Mesothelial cell of epicardium (in vitro differentiated cells): Measurements from ENCODE around the gene SRC. TPM values are rescaled to one million over a fixed set of nuclear protein-coding genes. Genes with fewer than 3 reads are reported as not detected.

ENCODE experiments used
- DNase-seq, 2 experiments: peaks; one replicate each; pipeline ENCODE4 v3.0.0; 2021; ENCODE audit warnings: low spot score in 2 of 2; ENCODE audit not compliant: unreplicated experiment in 2 of 2
- H3K27ac Mint-ChIP-seq: 2 replicates; pipeline ENCODE4 v1.8.0; 2021; ENCODE audit warnings: mixed read lengths
- H3K27me3 Mint-ChIP-seq: 2 replicates; pipeline ENCODE4 v1.8.0; 2021; ENCODE audit warnings: low read depth, mixed read lengths
- H3K36me3 Mint-ChIP-seq: 2 replicates; pipeline ENCODE4 v1.8.0; 2021; ENCODE audit warnings: mixed read lengths
- H3K4me1 Mint-ChIP-seq: 2 replicates; pipeline ENCODE4 v1.8.0; 2021; ENCODE audit warnings: mixed read lengths
- H3K4me3 Mint-ChIP-seq: 2 replicates; pipeline ENCODE4 v1.8.0; 2021; ENCODE audit warnings: mild to moderate bottlenecking, moderate library complexity, mixed read lengths
- H3K9me3 Mint-ChIP-seq: 2 replicates; pipeline ENCODE4 v1.8.0; 2021; ENCODE audit warnings: mixed read lengths
- total RNA-seq: library from RNA; stranded (reverse); gene quantifications from 3 replicates; pipeline ENCODE4 v1.2.1, GENCODE V29; 2021
- TF ChIP-seq, protein P1 (sequence below): fragments of 200-600 bp; sonication (generic); IDR thresholded peaks from one replicate; pipeline ENCODE4 v1.5.0; 2021; ENCODE audit warnings: antibody characterized with exemption; ENCODE audit not compliant: unreplicated experiment

The SRC gene
- total RNA-seq, 1 donor from 2014 or later: 85.2 TPM

GRCh38 chr20:37313546-37314091 lies 32.3 kb upstream of the SRC start:
- Mint-ChIP-seq H3K27ac (peak overlapping the region; percentile 85), H3K27me3 (no peaks in the 10 kb centered on the region), H3K36me3 (peaks cover 7% of the 10 kb centered on the region), H3K9me3 (no peaks in the 10 kb centered on the region), H3K4me1 (peaks cover 77% of the 10 kb centered on the region), H3K4me3 (no peak overlapping the region)
- no peak for DNase-seq
- TF ChIP-seq, protein P1, sequence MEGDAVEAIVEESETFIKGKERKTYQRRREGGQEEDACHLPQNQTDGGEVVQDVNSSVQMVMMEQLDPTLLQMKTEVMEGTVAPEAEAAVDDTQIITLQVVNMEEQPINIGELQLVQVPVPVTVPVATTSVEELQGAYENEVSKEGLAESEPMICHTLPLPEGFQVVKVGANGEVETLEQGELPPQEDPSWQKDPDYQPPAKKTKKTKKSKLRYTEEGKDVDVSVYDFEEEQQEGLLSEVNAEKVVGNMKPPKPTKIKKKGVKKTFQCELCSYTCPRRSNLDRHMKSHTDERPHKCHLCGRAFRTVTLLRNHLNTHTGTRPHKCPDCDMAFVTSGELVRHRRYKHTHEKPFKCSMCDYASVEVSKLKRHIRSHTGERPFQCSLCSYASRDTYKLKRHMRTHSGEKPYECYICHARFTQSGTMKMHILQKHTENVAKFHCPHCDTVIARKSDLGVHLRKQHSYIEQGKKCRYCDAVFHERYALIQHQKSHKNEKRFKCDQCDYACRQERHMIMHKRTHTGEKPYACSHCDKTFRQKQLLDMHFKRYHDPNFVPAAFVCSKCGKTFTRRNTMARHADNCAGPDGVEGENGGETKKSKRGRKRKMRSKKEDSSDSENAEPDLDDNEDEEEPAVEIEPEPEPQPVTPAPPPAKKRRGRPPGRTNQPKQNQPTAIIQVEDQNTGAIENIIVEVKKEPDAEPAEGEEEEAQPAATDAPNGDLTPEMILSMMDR: no peak

DNA sequence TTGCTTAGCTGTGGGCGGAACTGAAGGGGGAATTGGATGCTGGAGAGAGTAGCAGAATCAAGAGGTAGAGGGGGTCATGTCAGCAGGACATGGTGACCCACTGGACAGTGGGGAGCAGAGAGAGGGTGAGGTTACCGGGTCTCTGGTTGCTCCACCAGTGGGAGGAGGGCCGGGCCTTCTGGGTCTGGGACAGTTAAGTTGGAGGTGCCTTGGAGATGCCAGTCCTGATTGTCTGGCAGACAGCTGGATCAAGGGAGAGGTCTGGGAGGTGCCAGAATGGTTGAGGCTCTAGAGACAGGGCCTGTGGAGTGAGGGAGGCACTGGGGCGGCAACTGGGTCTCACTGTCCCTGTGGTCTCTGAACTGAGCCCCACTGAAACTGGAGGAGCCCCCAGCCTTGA lies 31.8 kb upstream of the SRC start:
- peak overlapping the region; percentile 85 for H3K27ac Mint-ChIP-seq
- H3K4me1 Mint-ChIP-seq: peaks cover 74% of the 10 kb centered on the region
- no peaks in the 10 kb centered on the region for H3K27me3 Mint-ChIP-seq
- H3K36me3 Mint-ChIP-seq: peaks cover 7% of the 10 kb centered on the region
- no peaks in the 10 kb centered on the region for H3K9me3 Mint-ChIP-seq
- TF ChIP-seq, protein P1: no peak
- H3K4me3 Mint-ChIP-seq: no peak overlapping the region
- no peak for DNase-seq

- Mint-ChIP-seq H3K36me3 (peaks cover 7% of the 10 kb centered on the region), H3K4me1 (peaks cover 73% of the 10 kb centered on the region), H3K27ac (peak overlapping the region; percentile 85), H3K4me3 (no peak overlapping the region), H3K27me3 (no peaks in the 10 kb centered on the region), H3K9me3 (no peaks in the 10 kb centered on the region)
- TF ChIP-seq, protein P1: no peak
- no peak for DNase-seq
Observed at GRCh38 chr20:37314617-37315016, 31.3 kb upstream of the SRC start.

DNA sequence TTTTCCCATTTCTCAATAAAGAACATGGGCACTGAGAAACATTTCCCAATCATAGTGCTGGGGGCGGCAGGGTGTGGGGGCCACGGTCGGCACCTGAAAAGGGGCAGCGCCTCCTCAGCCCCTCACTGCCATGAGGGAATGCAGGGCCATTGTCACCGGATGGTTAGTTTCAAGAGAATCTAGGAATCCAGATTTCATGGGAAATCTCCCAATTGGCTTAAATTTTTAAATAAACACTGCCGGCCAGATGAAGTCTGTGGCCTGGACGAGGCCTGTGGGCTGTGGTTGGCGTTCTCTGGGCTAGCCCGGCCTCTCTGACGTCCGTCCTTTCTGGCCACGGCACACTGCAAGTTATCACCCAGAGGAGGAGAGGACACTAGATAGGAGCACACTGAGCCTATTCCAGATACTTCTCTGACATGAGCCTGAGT lies 30.9 kb upstream of the SRC start:
- no peak for DNase-seq
- no peak overlapping the region for H3K4me3 Mint-ChIP-seq
- peaks cover 69% of the 10 kb centered on the region for H3K4me1 Mint-ChIP-seq
- H3K27ac Mint-ChIP-seq: peak overlapping the region; percentile 85
- peaks cover 7% of the 10 kb centered on the region for H3K36me3 Mint-ChIP-seq
- no peaks in the 10 kb centered on the region for H3K9me3 Mint-ChIP-seq
- no peaks in the 10 kb centered on the region for H3K27me3 Mint-ChIP-seq
- TF ChIP-seq, protein P1: no peak

- DNase-seq: no peak
- Mint-ChIP-seq H3K27me3 (no peaks in the 10 kb centered on the region), H3K4me3 (no peak overlapping the region), H3K27ac (peak overlapping the region; percentile 85), H3K36me3 (peaks cover 7% of the 10 kb centered on the region), H3K9me3 (no peaks in the 10 kb centered on the region), H3K4me1 (peaks cover 64% of the 10 kb centered on the region)
- TF ChIP-seq, protein P1: no peak
Observed at GRCh38 chr20:37315452-37316110, 30.4 kb upstream of the SRC start.
